ENCODE measurements around the gene MRPL10. TPM values are rescaled to one million over a fixed set of nuclear protein-coding genes. Genes with fewer than 3 reads are reported as not detected.

MRPL10 gene
- total RNA-seq, 1 experiment from 2014 or later: 67.2 TPM

- Mint-ChIP-seq H3K27me3 (ENCODE audit: low read depth) (peaks cover 56% of the 10 kb centered on the region), H3K9me3 (no peaks in the 10 kb centered on the region), H3K4me3 (no peak overlapping the region), H3K36me3 (ENCODE audit: insufficient read depth in 1 of 3, low read depth in 3 of 3) (no peaks in the 10 kb centered on the region; a peak in 1 of 7 replicates), H3K4me1 (peaks cover 34 to 53% of the 10 kb centered on the region in 2 experiments), H3K27ac (no peak overlapping the region; a peak in 1 of 7 replicates)
- H3K4me1 ChIP-seq (ENCODE audit: insufficient read depth, low read length): no peaks in the 10 kb centered on the region; the same call in 1 of the 2 replicates
- no peak overlapping the region for H3K4me2 ChIP-seq (ENCODE audit: insufficient read depth, insufficient read length, low read length)
- H2AK5ac ChIP-seq (ENCODE audit: insufficient read length, low read length): no peak overlapping the region
- H4K20me1 ChIP-seq (ENCODE audit: control insufficient read depth, insufficient read depth, insufficient read length): no peaks in the 10 kb centered on the region
- H4K8ac ChIP-seq (replicated peaks; ENCODE audit: insufficient read length, low read depth, low read length): no peak overlapping the region
- no peak overlapping the region for H3K4ac ChIP-seq (ENCODE audit: low read depth, low read length)
- no peak overlapping the region for H4K91ac ChIP-seq (ENCODE audit: insufficient read length, low read depth, low read length)
- no peak overlapping the region for H2BK12ac ChIP-seq (ENCODE audit: insufficient read length, low read depth, low read length)
- no peak overlapping the region for H3K18ac ChIP-seq (ENCODE audit: insufficient read length, low read depth, low read length)
- no peak overlapping the region for H2BK5ac ChIP-seq (ENCODE audit: insufficient read length, low read length)
- no peaks in the 10 kb centered on the region; the same call in 1 of the 2 replicates for H3K79me2 ChIP-seq (ENCODE audit: insufficient read depth, low read length)
- H2AFZ ChIP-seq (ENCODE audit: low read length): no peak overlapping the region
- no peak overlapping the region for H3K27ac ChIP-seq (ENCODE audit: insufficient read length, low read depth, low read length)
- H2BK20ac ChIP-seq (ENCODE audit: low read depth, low read length, poor library complexity, severe bottlenecking): no peak overlapping the region
- TF ChIP-seq CTCF (conservative IDR thresholded peaks at IDR 0.05): no peak
- H3K23me2 ChIP-seq (ENCODE audit: insufficient read length, low read depth, low read length, poor library complexity, severe bottlenecking): peaks cover 10% of the 10 kb centered on the region
- H3K27me3 ChIP-seq (ENCODE audit: insufficient read depth, low read length): peaks cover 30% of the 10 kb centered on the region
- no peak overlapping the region for H2BK15ac ChIP-seq (ENCODE audit: low read depth, low read length)
- H3K14ac ChIP-seq (ENCODE audit: insufficient read depth, low read length): no peak overlapping the region
- DNase-seq: no peak
- no peak overlapping the region for H2BK120ac ChIP-seq (ENCODE audit: low read depth, low read length, poor library complexity, severe bottlenecking)
- H3K79me1 ChIP-seq (ENCODE audit: insufficient read depth, low read depth, low read length, poor library complexity, severe bottlenecking): no peaks in the 10 kb centered on the region
- no peaks in the 10 kb centered on the region for H3K9me3 ChIP-seq (ENCODE audit: control insufficient read depth, low read depth, low read length)
- H3K9ac ChIP-seq (ENCODE audit: extremely low read depth, insufficient read length, low read length): no peak overlapping the region
- H4K5ac ChIP-seq (ENCODE audit: insufficient read length, low read depth, low read length): no peak overlapping the region
- H3K56ac ChIP-seq (ENCODE audit: insufficient read length, low read depth, low read length): no peak overlapping the region
- no peak overlapping the region for H3K23ac ChIP-seq (ENCODE audit: insufficient read length, low read depth, low read length)
- no CpG with 5 or more reads among the region's 5 CpGs for WGBS (ENCODE audit: extremely low coverage, insufficient read length, low lambda C conversion rate)
- no peak overlapping the region for H3T11ph ChIP-seq (ENCODE audit: low read length)
These were observed 12.9 kb upstream of the MRPL10 start for GRCh38 chr17:47844227-47844626.

Measured in H9 (cell line).